Neuronal stem cell (in vitro differentiated cells): Measurements from ENCODE around the gene COL16A1.
A peak's percentile ranks its signal among the peaks of the same experiment; 100 is the strongest.
"Not testable (repeated sequence)": the region's sequence is repeated elsewhere in the genome, so short reads cannot be mapped to it uniquely, and the experiment has no call there.

Source experiments
- DNase-seq: peaks from one replicate; pipeline ENCODE4 v3.0.0-alpha.2; 2013; ENCODE audit warnings: low spot score
- H2AFZ ChIP-seq: one replicate; pipeline ENCODE4 v1.6.1; 2013; ENCODE audit warnings: mild to moderate bottlenecking, low read length, inconsistent platforms
- H2AK5ac ChIP-seq: 2 replicates; pipeline ENCODE4 v1.6.1; 2013; ENCODE audit warnings: low read depth, mild to moderate bottlenecking, inconsistent platforms, low read length, moderate library complexity, mixed read lengths
- H2BK120ac ChIP-seq: 2 replicates; pipeline ENCODE4 v1.6.1; 2013; ENCODE audit warnings: low read depth, mild to moderate bottlenecking, inconsistent platforms, low read length, moderate library complexity, mixed read lengths
- H2BK12ac ChIP-seq: one replicate; pipeline ENCODE4 v1.6.1; 2013; ENCODE audit warnings: low read length, inconsistent platforms
- H2BK15ac ChIP-seq: 2 replicates; pipeline ENCODE4 v1.6.1; 2013; ENCODE audit warnings: mild to moderate bottlenecking, low read length, inconsistent platforms, mixed read lengths
- H2BK5ac ChIP-seq: one replicate; pipeline ENCODE4 v1.6.1; 2013; ENCODE audit warnings: inconsistent platforms, mild to moderate bottlenecking, low read length, moderate library complexity
- H3K14ac ChIP-seq: one replicate; pipeline ENCODE4 v1.6.1; 2013; ENCODE audit warnings: low read length, inconsistent platforms
- H3K18ac ChIP-seq: 2 replicates; pipeline ENCODE4 v1.6.1; 2013; ENCODE audit warnings: low read length, inconsistent platforms
- H3K23ac ChIP-seq: 2 replicates; pipeline ENCODE4 v1.6.1; 2013; ENCODE audit warnings: low read depth, mild to moderate bottlenecking, mixed read lengths, low read length, inconsistent platforms; ENCODE audit not compliant: poor library complexity
- H3K27ac ChIP-seq: replicated peaks from 3 replicates; pipeline ENCODE4 v1.5.1; 2013; ENCODE audit warnings: low read length, inconsistent platforms
- H3K27me3 ChIP-seq, 3 experiments: 2 replicates each; pipeline ENCODE4 v1.6.1; 2013; ENCODE audit warnings: low read length in 3 of 3, mild to moderate bottlenecking in 2 of 3, inconsistent platforms in 1 of 3, low read depth in 1 of 3, mixed read lengths in 1 of 3, moderate library complexity in 1 of 3; ENCODE audit not compliant: control insufficient read depth in 3 of 3, insufficient read depth in 3 of 3
- H3K36me3 ChIP-seq, 2 donors: replicated peaks in 1 of 2; 2 replicates each; pipeline ENCODE4 v1.6.1; 2013; ENCODE audit warnings: low read length in 2 of 2; ENCODE audit not compliant: control insufficient read depth in 2 of 2, insufficient read depth in 2 of 2
- H3K4ac ChIP-seq: 2 replicates; pipeline ENCODE4 v1.6.1; 2013; ENCODE audit warnings: inconsistent platforms, mild to moderate bottlenecking, low read length, moderate library complexity
- H3K4me1 ChIP-seq, 2 donors: 1 replicate in 1 of 2; 2 replicates in 1 of 2; pipeline ENCODE4 v1.6.1; 2013; ENCODE audit warnings: low read length in 2 of 2, low read depth in 1 of 2; ENCODE audit not compliant: control insufficient read depth in 2 of 2, insufficient read depth in 1 of 2
- H3K4me2 ChIP-seq: one replicate; pipeline ENCODE4 v1.6.1; 2013; ENCODE audit warnings: mild to moderate bottlenecking, low read length, inconsistent platforms; ENCODE audit not compliant: insufficient read depth, poor library complexity, severe bottlenecking
- H3K4me3 ChIP-seq, 2 donors: 2 replicates each; pipeline ENCODE4 v1.5.1; 2013; ENCODE audit warnings: low read length in 2 of 2, mild to moderate bottlenecking in 2 of 2, inconsistent platforms in 1 of 2, moderate library complexity in 1 of 2
- H3K79me1 ChIP-seq: one replicate; pipeline ENCODE4 v1.6.1; 2013; ENCODE audit warnings: low read depth, mild to moderate bottlenecking, inconsistent platforms, low read length, moderate library complexity
- H3K9ac ChIP-seq: one replicate; pipeline ENCODE4 v1.6.1; 2013; ENCODE audit warnings: mild to moderate bottlenecking, low read depth, low read length, inconsistent platforms; ENCODE audit not compliant: poor library complexity
- H3K9me3 ChIP-seq, 2 donors: replicated peaks in 1 of 2; 2 replicates each; pipeline versions ENCODE3 to v1.6.1; 2013; ENCODE audit warnings: low read length in 2 of 2, mild to moderate bottlenecking in 2 of 2, inconsistent platforms in 1 of 2, low read depth in 1 of 2, mixed read lengths in 1 of 2, moderate library complexity in 1 of 2; ENCODE audit not compliant: control insufficient read depth in 2 of 2, insufficient read depth in 1 of 2
- H4K8ac ChIP-seq: one replicate; pipeline ENCODE4 v1.6.1; 2013; ENCODE audit warnings: low read depth, mild to moderate bottlenecking, inconsistent platforms, low read length, moderate library complexity
- H4K91ac ChIP-seq: one replicate; pipeline ENCODE4 v1.6.1; 2013; ENCODE audit warnings: low read length, low read depth, mild to moderate bottlenecking, inconsistent platforms; ENCODE audit not compliant: poor library complexity
- WGBS, 2 donors: extraction: QIAGEN DNeasy Blood & Tissue Kit; methylation state at CpG; one replicate each; pipeline ENCODE4 v1.1.7; 2013; ENCODE audit warnings: missing lambda C conversion rate in 2 of 2, mixed read lengths in 1 of 2; ENCODE audit not compliant: insufficient read length in 2 of 2, insufficient replicate concordance in 1 of 2; ENCODE audit errors: extremely low coverage in 2 of 2; 5-methylcytosine and 5-hydroxymethylcytosine counted together

Gene COL16A1

GRCh38 chr1:31708324-31708723, 4.5 kb upstream of the COL16A1 start:
- Histone ChIP-seq H2BK12ac (no peak overlapping the region), H3K4me2 (no peak overlapping the region), H3K27me3 (peaks cover 0 to 67% (median 13%) of the 10 kb centered on the region in 3 experiments), H2BK120ac (no peak overlapping the region), H3K18ac (no peak overlapping the region), H3K9me3 (no peaks in the 10 kb centered on the region), H3K4me3 (no peak overlapping the region), H3K27ac (no peak overlapping the region), H4K91ac (no peak overlapping the region), H2AFZ (no peak overlapping the region), H3K9ac (no peak overlapping the region), H3K79me1 (no peaks in the 10 kb centered on the region), H3K4ac (no peak overlapping the region), H2BK5ac (no peak overlapping the region), H3K4me1 (peaks cover 4 to 20% of the 10 kb centered on the region in 2 donors), H3K36me3 (no peaks in the 10 kb centered on the region), H2BK15ac (no peak overlapping the region), H3K14ac (no peak overlapping the region), H3K23ac (no peak overlapping the region), H2AK5ac (no peak overlapping the region), H4K8ac (no peak overlapping the region)
- DNase-seq = no peak
- WGBS, 2 donors = no CpG with 5 or more reads among the region's 11 CpGs

GRCh38 chr1:31707711-31708110, 3.9 kb upstream of the COL16A1 start:
- H2BK120ac ChIP-seq = no peak overlapping the region
- no peak overlapping the region for H4K8ac ChIP-seq
- peaks cover 0 to 70% (median 16%) of the 10 kb centered on the region in 3 experiments for H3K27me3 ChIP-seq
- no peaks in the 10 kb centered on the region for H3K79me1 ChIP-seq
- H2AFZ ChIP-seq = no peak overlapping the region
- H3K4me1 ChIP-seq = peaks cover 4 to 19% of the 10 kb centered on the region in 2 donors
- WGBS, 2 donors = no CpG with 5 or more reads among the region's 5 CpGs
- H2BK15ac ChIP-seq = no peak overlapping the region
- H3K18ac ChIP-seq = no peak overlapping the region
- no peaks in the 10 kb centered on the region for H3K36me3 ChIP-seq
- H2BK12ac ChIP-seq = no peak overlapping the region
- H2BK5ac ChIP-seq = no peak overlapping the region
- no peak overlapping the region for H3K23ac ChIP-seq
- H3K9me3 ChIP-seq = no peaks in the 10 kb centered on the region
- H3K4me3 ChIP-seq = no peak overlapping the region
- H2AK5ac ChIP-seq = no peak overlapping the region
- H3K14ac ChIP-seq = no peak overlapping the region
- no peak overlapping the region for H3K9ac ChIP-seq
- H3K4me2 ChIP-seq = no peak overlapping the region
- no peak overlapping the region for H3K27ac ChIP-seq
- H4K91ac ChIP-seq = no peak overlapping the region
- no peak for DNase-seq
- no peak overlapping the region for H3K4ac ChIP-seq

GRCh38 chr1:31707059-31707600, 3.3 kb upstream of the COL16A1 start:
- H3K36me3 ChIP-seq, H2AFZ ChIP-seq, H2BK5ac ChIP-seq, H3K9me3 ChIP-seq, H3K4me3 ChIP-seq, H2BK12ac ChIP-seq, H3K14ac ChIP-seq, H4K91ac ChIP-seq, DNase-seq, H3K4ac ChIP-seq, H3K27ac ChIP-seq, H2AK5ac ChIP-seq, H4K8ac ChIP-seq, H2BK120ac ChIP-seq, H3K23ac ChIP-seq, H3K4me2 ChIP-seq, H3K9ac ChIP-seq, H3K18ac ChIP-seq, H2BK15ac ChIP-seq, H3K79me1 ChIP-seq: not testable (repeated sequence)
- no CpG with 5 or more reads among the region's 4 CpGs for WGBS, 2 donors
- Histone ChIP-seq H3K4me1 (peaks cover 4 to 14% of the 10 kb centered on the region in 2 donors), H3K27me3 (peaks cover 0 to 74% (median 16%) of the 10 kb centered on the region in 3 experiments)

GRCh38 chr1:31706384-31707058, 2.7 kb upstream of the COL16A1 start:
- Histone ChIP-seq H3K14ac (no peak overlapping the region), H4K8ac (no peak overlapping the region), H3K4ac (no peak overlapping the region), H3K36me3 (no peaks in the 10 kb centered on the region), H2BK15ac (no peak overlapping the region), H3K27ac (no peak overlapping the region), H2AK5ac (no peak overlapping the region), H3K79me1 (no peaks in the 10 kb centered on the region), H3K4me3 (no peak overlapping the region), H3K23ac (no peak overlapping the region), H3K4me2 (no peak overlapping the region), H2AFZ (no peak overlapping the region), H3K9ac (peak overlapping the region; percentile 4), H2BK5ac (no peak overlapping the region), H3K9me3 (no peaks in the 10 kb centered on the region), H3K27me3 (peaks cover 0 to 74% (median 16%) of the 10 kb centered on the region in 3 experiments), H2BK12ac (no peak overlapping the region), H4K91ac (no peak overlapping the region), H2BK120ac (no peak overlapping the region), H3K4me1 (peaks cover 4 to 11% of the 10 kb centered on the region in 2 donors), H3K18ac (peak overlapping the region; percentile 18)
- DNase-seq = no peak
- WGBS, 2 donors = no CpG with 5 or more reads among the region's 15 CpGs
